ENCODE results near the gene PAGE1.
"Not testable (repeated sequence)": the region's sequence is repeated elsewhere in the genome, so short reads cannot be mapped to it uniquely, and the experiment has no call there.

The PAGE1 gene, protein sequence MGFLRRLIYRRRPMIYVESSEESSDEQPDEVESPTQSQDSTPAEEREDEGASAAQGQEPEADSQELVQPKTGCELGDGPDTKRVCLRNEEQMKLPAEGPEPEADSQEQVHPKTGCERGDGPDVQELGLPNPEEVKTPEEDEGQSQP

DNA sequence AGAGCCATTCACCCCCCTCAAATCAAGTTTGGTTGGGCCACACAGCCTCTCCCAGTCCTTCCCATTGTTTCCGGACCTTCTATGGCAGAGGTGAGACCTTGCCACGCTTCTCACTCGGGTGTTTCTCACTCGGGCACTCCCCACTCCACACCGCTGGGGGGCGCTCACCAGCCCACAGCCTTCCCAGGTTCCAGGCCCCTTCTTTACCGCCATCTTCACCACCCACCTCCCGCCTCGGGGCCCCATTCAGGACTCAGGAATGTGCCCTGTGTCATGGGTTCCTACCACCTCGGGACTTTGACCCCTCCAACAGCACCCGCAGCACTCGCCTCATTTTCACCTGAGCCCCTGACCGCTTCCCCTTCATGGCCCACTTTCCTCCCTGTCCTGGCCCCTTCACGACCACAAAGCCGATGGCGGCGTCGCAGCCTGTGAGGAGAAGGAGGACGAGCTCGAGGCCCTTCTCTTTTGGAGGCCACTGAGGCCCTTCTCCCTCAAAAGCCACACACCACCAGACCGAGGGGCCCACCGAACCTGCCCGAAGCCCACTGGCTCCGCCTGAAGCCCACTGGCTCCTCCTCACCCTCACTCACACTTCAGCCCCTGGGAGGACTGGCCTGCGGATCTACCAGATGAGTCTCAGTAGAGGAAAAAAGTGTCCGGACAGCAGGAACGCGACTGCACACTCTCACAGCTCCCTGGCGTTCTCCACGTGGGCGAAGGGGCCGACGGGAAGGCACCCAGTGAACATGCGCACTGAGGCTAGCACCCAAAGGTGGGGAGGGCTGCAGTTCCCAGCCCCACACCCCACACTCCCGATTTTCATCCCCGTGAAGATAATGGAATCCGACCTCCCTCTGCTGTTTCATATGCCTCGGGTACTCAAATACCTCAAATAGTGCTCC lies at the start of gene PAGE1:
Gene PAGE1, minus strand, starts transcription at position 709 of the 905 bp plus-strand sequence. CDS start 1,214 bp downstream, outside the sequence.
- no peak for DNase-seq

DNA sequence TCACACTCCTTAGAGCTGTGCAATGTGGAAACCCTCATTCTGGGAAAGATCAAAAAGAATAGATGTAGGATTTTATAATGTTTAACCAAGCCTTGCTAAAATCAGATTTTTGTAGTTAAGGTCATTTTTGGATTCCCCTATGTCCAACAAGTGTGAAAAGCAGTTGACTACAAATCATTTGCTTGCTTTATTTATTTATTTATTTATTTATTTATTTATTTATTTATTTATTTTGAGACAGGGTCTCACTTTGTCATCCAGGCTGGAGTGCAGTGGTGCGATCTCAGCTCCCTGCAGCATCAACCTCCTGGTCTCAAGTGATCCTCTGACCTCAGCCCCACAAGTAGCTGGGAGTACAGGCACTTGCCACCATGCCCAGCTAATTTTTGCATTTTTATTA lies 45.7 kb upstream of the PAGE1 start:
- not testable (repeated sequence) for DNase-seq

DNA sequence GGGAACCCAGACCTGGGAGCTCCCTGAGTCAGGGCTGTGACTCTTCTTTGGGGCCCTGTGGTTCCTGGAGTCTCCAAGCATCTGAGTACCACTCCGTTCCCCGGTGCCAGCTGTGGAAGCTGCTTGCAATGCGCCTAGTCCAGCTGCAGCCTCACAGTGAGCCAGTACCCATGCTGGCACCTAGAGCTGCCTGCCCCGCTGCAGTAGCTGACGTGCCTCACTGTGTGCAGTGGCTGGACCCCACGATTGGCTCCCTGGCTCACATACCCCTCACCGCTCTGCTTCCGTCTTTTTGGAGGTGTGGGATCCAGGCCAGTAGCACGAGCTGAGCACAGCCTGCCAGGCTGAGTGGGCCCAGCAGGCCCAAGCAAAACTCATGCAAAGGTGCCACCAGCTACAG lies 32.1 kb upstream of the PAGE1 start:
- no peak for DNase-seq

DNA sequence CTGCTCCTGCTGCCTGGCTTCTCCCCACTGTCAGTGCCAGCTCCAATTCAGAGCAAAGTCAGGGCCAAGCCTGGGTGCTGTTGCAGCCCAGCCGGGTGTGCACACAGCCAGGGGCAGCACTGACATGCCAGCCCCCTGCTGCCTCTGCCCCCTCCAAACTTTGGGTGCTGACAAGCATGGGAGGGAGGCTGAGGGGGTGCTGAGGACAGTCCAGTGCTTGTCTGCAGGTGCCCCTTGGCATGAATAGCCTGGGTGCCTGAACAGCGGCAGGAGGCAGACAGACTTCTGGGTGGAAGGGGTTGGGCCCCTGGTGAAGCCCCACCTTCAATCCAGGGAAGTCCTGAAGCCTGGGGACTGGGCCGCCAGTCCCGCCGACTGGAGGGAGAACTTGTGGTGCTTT lies 31.2 kb upstream of the PAGE1 start:
- DNase-seq = no peak

DNA sequence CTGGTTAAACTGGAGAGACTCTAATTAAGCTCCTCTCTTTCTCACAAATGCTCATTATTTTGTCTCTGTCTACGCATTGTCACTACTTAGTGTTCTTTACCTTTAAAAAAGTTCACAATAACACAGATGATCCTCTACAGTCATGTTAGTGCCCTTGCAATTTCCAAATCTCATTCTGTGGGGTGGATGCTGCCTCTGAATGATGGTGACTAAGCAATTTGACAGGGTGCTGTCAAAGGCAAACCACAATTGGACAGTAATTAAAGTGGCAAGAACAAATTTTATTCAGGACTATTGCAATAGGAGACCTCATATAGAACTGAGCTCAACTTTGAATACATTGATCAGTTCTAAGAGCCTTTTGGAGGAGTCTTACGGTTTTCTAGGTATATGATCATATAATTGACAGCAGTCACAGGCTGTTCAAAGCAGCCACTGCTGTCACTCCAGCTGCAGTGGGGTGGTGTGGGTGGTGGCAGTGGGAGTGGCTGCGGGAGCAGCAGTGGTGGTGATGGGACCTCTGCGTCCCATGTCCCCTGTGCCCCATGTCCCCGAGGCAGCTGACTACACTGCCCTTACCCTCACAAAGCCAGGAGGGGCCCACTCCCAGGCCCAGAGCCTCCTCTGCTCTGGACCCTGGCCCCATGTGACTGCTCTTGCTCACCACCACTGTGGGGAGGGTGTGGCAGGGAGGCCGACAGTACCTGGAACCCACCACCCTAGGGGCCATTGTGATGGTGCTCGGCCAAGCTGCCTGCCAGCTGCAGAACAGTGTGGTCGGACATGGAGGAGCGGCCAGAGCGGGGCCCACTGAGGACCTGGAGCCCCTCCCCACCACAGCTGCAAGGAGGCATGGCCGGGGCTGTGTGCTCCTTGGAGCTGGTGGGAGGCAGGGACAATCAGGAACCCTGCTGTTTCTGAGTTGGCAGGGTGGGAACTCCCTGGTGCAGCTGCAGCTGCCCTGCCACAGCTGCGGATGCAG lies 30.4 kb upstream of the PAGE1 start:
- no peak for DNase-seq

DNA sequence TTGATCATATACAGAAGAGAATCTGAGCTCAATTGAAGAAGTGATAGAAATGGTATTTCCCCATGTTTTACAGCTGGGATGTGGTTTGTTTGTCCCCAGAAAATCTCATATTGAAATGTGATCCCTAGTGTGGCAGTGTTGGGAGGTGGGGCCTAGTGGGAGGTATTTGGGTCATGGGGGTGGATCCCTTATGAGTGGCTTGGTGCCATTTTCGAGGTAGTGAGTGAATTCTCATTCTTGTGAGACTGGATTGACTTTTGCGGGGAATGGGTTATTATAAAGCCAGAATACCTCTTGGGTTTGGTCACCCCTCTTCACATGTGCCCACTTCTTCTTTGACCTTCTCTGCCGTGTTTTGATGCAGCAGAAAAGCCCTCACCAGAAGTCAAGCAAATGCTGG lies 29.6 kb upstream of the PAGE1 start:
- DNase-seq = no peak

DNA sequence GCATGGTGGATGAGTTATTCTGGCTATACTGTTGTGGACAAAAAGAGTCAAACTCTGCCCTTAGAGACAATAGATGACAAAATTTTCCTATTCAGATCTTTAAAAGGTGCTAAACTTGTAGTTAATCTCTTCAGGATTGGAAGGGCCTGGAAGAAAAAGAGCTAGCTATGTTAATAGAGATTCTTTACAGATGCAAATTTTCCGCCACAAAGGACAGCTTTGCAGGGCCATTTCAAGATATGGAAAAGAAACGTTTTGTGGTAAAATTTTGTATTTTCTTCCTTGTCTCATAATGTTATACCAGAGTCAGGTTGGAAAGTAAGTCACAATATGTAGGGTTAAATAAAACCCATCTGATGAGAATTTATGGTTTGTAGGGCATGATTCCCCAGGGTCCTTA lies 24.3 kb upstream of the PAGE1 start:
- DNase-seq = not testable (repeated sequence)

DNA sequence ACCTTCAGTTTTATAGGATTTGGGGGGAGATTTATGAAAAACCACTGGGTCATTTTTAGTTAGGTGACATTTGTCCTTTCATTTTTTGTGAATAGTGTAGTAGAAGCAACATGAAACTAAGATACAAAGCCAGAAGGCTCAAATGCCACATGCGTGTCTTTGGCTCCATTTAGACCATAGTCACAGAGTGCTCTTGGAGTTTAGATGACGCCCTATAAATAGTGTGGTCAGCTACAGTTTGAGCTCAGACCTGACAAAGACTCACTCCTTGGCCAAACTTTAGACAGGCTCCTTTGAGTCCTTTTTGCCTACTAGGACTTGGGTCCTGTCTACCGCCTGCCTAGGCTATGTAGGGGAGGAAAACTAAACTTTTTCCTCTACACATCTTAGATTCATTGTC lies 16.8 kb upstream of the PAGE1 start:
- DNase-seq = no peak

DNA sequence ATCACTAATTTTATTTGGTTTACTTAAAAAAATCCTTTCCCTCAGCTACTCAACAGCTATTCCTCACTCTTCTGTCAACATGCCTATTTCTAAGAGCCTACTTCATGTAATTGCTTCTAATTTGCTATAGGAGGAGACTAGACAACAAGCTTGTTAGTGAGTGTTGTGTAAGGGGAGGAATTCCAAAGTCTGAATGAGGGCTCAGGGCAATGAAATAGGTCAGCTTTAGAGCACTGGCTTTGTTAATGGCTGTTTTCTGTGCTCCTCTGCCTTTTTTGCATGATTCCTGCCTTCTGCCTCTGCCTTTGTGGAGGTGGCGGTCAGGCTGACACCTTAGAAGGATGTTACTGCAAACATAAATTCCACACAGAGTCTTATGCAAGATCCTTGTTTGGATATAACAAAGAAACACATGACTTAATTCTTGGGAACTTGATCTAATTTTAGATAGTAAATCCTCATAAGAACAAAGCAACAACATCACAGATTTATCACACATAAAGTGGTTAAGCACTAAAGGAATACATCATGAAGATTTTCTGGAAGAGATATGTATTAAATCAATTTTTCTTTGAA lies 15.0 kb upstream of the PAGE1 start:
- no peak for DNase-seq

DNA sequence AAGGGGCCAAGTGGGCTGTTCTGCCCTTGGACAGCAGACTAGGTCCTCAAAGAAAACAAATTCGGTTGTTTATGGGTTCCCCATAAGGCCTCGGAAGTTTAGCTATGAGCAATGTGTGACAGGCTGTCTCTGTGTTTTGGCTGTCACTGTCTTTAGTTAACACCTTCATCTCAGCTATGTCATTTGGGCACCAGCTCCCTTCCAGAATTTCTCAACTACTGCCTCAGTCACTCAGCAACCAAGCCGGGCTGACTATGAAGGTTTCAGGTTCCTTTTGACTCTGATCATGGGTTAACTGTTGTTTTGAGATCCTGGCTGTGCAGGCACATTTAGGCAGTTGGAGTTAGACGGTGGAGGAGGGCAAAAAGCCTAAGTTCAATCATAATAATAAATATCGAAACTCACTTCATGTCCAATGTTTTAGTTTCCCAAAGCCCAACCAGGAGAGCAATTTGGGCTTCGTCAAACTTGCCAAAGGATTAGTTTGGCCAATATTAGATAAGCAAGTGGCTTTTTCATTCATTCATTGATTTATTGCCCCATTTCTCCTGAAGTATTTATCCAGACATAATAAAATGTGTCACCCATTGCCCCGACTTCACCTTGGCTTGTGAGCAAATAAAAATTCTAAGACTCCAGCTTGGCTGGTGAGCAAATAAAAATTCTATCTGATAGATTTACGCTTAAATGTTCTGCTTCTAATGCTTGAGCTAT lies 9.1 kb upstream of the PAGE1 start:
- DNase-seq = no peak

DNA sequence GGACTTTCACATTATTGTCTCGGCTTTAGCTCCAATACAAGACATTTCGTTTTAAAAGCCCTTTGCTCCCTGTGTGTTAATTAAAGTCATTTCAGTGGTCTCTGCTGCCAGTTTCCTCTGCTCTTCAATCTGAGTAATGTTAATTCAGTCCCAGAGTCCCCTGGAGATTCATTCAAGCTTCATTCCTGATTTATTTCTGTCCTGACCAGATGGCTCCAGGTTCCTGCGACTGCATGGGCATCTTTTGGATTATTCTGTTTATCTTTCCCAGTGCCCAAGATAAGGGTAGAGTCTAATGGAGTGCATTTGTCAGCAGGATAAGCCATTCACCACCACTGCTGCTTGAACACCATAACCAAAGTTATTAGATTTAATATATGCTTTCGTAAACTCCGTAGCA lies 6.1 kb upstream of the PAGE1 start:
- no peak for DNase-seq

DNA sequence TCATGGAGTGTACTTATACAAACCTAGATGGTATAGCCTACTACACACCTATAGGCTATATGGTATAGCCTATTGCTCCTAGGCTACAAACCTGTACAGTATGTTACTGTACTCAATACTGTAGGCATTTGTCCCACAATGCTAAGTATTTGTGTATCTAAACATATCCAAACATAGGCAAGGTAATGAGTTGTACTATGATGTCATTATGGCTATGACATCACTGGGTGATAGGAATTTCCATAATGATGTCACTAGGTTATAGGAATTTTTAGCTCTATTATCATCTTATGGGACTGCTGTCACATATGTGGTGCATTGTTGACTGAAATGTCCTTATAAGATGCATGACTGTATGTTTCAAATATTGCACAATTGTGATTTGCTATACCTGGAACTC lies 5.5 kb upstream of the PAGE1 start:
- DNase-seq = no peak

DNA sequence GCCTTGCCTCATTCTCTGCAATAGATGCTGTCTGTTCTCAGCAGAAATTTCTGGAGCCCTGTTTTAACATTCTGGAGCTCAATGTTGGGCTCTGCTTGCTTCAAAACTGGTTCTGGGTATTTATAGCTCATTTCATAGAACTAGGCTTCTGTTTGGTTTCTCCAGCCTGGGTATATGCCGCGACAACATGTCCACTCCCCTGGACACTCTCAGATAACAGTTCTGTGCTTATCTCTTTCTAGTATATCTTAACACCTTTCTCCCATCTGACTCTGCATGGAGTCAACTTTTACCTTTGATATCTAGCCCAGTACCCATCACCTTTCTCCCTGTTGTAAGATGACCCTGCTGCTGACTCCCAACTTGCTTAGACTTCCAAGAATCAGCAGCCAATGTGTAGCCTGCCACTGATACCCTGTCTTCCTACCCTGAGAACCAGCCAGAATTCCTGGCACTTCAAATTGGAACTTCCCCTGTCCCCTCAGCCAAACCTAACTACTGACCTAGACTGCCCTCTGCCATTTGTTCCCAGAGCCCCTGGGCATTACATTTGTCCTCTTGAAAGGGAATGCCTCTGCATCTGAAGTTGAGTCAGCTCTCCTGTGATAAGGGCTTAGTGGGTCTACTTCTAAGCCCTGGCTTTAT lies 20.6 kb downstream of the PAGE1 start:
- no peak for DNase-seq

DNA sequence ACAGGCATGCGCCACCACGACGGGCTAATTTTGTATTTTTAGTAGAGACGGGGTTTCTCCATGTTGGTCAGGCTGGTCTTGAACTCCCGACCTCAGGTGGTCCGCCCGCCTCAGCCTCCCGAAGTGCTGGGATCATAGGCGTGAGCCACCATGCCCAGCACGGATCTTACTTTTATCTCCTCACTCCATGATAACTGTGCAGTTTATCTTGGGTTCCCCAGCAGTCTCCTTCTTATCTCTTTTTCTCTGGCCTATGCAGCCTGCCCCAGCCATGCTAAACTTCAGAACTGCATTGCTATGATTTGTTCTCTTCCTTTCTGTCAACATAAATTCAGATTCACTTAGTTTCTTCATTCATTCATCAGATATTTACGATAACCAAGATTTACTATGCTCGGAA lies 22.4 kb downstream of the PAGE1 start:
- no peak for DNase-seq

DNA sequence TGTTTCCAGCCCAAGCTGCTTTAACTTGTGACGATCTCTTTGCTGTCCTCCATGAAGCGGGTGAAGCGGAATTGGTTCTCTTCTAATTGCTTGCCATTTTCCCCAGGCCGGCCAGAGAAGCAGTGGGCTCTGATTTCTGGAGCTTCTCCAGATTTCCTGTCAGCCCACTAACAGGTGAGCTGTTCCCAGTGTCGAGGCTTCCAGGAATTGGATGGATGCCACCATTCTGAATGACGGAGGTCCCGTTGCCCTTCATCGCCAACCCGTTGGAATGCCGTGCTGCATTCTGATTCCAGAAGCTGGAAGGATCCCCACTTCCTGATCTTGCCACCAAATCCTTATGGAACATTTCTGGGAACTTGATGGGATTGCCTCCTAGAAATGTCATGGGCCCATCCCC lies 31.0 kb downstream of the PAGE1 start:
- DNase-seq = no peak

DNA sequence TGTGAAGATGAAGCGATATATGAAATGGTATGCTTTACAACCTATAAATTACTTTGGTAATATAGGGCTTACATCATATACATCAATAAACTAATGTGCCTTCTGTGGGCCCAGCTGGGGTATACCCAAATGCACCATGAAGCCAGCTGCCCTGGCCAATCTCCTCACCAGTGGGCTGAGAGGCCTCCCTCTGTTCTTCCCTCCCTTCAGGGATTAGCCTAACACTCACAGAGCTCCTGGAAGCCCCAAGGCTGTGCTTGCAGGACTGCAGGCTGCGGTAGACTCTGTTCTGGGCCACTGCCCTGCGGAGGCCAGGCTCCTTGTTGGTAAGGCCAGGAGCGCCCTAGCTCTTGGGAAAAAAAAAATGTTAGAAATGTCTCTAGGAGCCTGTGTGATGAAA lies 33.9 kb downstream of the PAGE1 start:
- no peak for DNase-seq

DNA sequence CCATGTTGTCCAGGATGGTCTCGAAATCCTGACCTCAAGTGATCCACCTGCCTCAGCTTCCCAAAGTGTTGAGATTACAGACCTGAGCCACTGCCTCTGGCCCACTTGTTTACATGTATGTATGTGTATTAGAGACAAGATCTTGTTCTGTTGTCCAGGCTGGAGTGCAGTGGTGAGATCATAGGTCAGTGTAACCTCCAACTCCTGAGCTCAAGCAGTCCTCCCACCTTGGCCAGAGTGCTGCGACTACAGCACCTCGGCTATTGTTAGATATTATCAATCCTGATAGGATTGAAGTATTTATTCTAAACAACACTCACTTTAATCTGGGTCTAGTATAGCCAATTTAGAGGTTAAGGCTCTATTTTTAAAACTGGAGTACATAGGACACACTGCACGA lies 36.0 kb downstream of the PAGE1 start:
- no peak for DNase-seq

DNA sequence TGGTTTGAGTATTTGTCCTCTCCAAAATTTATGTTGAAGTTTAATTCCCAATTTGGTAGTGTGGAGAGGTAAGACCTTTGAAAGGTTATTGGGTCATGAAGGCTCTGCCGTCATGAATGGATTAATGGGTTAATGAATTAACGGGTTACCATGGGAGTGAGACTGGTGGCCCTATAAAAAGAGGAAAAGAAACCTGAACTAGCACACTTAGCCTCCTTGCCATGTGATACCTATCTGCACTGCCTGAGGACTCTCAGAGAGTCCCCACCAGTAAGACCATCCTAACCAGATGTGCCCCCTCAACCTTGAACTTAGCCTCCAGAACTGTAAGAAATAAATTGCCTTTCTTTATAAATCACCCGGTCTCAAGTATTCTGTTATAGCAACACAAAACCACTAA lies 39.3 kb downstream of the PAGE1 start:
- no peak for DNase-seq

DNA sequence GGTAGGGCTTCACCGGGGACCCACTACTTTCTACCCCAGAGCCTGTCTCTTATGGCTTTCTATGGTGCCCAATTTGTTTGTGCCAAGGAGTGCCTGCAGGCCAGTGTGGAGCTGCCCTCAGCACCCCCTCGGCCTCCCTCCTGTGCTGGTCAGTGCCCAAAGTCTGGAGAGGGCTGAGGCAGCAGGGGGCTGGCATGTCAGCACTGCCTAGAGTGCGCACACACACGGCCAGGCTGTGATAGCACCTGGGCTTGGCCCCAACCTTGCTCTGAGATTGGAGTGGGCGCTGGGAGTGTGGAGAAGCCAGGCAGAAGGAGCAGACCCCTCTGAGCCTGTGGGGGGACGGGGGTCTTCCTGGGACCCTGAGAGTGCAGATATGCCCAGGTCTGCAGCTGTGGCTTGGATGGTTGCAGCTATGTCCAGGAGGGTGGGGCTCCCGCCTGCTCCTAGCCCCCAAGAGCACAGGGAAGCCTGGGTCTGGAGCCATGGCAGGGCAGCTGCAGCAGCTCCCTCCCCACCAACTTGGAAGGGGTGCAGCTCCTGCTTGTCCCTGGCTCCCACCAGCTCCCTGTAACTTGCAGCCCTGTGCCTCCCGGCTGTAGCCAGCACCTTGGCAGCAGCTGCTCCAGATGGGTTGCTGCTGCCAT lies 50.7 kb downstream of the PAGE1 start:
- DNase-seq = no peak
